ENCODE measurements around the gene ATP2B1. TPM values are rescaled to one million over a fixed set of nuclear protein-coding genes. Genes with fewer than 3 reads are reported as not detected.

Gene ATP2B1
- total RNA-seq, 1 donor from 2014 or later, result 11.9 TPM

GRCh38 chr12:89721291-89721987 is 12.8 kb upstream of the ATP2B1 start:
- intact Hi-C loops (cut with micrococcal nuclease), result no loop called here
- ATAC-seq, result no peak
- DNase-seq, result no peak

- DNase-seq (no peak), ATAC-seq (no peak)
- intact Hi-C loops (cut with micrococcal nuclease), result no loop called here
Measured at GRCh38 chr12:89717759-89718523, 9.3 kb upstream of the ATP2B1 start.

GRCh38 chr12:89712706-89713105 is 4.1 kb upstream of the ATP2B1 start:
- intact Hi-C loops (cut with micrococcal nuclease), result no loop called here

DNA sequence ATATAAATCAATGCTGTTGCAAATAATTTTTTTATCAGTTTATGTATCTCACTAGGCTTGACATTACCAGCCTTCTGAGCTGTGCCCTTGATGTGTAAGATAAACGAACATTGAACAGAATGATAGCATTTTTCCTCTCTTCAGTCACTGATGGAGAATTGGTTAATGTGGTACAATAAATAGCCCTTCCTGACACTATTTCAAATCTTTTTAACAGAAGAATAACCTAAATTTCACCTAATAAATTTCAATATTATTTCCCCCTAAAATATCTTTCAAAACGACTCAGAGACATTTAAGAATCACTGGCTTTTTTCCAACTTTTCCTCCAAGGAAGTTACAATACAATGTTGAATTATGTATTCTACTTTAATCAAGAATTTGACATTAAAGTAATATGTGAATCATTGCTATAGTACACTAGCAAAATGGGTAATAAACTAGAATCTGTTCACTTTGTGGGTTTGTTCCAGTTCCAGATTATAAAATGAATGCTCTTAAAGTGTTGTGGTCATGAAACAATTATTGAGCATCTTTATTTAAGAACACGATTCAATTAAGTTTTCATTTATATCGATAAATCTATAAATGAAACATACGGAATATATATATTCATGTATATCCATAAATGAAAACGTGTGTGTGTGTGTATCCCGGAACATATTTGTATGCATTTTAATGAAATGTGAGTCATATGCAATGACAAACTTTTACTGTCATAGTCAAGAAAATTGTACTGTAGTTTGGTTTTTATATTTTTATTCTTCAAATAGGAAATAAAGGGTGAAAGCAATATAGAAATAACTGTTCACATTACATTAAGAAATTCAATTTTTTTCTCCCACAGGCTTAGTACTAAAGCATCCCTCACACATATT is 2.5 kb upstream of the ATP2B1 start:
- intact Hi-C loops (cut with micrococcal nuclease), result no loop called here
- DNase-seq (no peak), ATAC-seq (no peak)

More at GRCh38 chr12:89712706-89713105, 4.1 kb upstream of the ATP2B1 start:
- DNase-seq (no peak), ATAC-seq (no peak)

DNA sequence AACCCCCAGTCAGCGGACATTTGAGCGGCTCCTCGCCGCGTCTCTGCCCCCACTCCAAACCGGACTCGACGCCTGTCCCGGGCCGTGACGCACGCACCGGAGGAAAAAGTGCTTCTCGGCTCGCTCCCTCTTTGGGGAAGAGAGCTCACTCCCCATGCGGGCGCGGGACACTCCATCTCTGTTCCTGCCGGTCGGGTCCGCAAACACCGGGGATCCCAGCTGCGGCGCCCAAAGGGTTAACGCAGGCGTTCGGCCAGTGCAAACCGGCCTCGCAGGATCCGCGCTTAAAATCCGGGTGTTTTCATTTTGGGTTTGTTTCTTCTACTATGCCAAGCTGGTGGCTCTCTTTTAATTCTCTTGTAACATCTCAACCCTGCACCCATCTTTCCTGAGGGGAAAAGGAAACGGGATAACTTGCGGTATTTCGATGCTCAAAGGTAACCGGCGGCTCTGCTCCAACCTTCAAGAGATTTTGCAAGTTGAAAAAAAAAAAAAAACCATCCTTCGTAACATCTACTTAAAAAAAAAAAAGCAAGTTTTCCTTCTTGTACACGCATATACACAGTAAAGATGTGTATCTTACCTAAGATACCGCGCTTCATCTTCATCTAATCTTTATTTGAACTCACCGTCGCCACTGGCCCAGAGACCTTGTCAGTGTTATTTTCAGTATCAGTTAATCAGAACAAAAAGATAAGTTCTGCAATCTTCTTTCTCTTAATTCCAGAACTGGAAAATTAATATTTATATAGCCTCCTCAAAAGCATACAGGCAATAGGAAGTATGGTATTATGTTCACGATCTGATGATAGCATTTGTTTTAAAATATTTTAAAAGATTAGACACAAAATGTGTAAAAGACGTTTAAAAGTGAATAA is 1.6 kb upstream of the ATP2B1 start:
- ATAC-seq (peak; percentile 22), DNase-seq (peak; percentile 75)
- intact Hi-C loops (cut with micrococcal nuclease), result loop anchor here (10.0 kb wide), 1 partner anchor 165 kb away; no protein-coding TSS in a partner anchor

DNA sequence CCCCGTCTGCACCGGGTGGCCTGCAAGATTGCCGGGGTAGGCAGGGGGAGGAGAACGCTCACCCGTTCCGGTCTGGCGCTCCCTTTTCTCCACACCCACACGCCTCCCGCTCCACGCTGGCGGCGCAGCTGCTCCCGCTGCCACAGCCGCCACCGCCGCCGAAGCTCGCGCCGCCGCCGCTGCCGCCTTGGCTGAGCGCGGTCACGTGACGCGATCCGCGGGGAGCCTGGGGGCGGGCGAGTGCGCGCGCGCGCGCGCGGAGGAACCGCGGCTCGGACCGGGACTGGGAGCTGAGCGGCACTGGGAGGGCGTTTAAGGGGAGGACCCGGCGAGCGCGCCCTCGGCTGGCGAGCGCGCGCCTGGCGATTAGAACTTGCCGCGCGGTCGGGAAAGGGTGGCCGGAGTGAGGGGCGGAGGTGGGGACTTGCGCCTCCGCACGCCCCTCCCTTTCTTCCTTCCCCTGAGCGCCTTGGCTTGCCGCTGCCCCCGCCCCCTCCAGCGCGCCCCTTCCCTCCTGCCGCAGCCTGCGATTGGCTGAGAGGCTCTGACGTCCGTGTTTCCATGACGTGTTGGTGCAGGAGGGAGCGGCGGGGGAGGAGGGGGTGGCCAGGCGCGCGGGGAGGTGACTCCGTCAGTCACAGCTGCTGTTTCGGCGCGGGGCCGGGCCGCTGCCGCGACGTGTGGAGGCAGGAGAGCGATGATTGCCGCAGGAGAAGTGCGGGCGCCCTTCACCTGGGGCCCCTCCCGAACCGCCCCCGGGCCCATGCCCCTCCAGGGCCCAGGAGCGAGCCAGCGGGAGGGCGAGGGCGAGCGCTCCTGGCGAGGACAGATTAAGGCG is 738 bp upstream of the ATP2B1 start:
- peak; percentile 98 for DNase-seq
- peak; percentile 93 for ATAC-seq
- intact Hi-C loops (cut with micrococcal nuclease), result loop anchor here (10.0 kb wide), 1 partner anchor 165 kb away; no protein-coding TSS in a partner anchor

DNA sequence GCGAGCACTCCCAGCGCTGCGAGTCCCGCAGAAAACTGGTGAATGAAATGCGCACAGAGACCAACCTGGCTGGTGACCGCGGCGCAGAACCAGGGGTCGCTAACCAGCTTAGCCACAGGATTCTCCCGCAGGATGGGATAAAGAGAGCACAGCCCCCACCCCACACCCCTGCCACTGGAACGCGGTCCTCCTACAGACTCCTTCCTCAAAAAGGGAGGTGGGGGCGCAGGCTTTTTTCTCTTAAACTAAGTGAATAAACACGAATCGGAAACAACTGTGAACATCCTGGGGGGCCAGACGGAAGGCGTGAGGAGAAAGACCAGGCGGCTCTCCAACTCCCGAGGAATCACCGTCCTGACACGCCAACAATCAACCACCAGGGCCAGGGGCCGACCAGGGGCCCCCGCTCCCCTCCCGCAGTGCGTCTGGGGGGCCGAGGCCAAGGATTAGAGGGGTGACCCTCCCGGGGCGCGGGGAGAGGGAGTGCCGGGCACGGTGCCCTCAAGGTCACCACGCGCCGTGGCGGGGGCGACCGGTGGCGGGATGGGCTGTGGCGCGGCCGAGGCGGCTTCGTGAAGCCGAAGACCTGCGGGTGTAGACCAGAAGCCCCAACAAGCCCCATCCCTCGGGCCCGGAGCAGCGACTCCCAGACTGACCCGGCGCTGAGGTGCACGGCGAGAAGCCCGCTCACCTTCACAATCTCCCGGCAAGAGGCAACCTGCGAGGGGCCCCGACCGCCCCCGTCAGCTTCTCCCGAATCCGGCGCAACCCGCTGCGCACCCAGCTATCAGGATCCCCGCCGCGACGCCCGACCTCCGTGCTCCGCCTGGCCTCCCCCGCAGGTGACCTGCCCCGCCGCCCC is 704 bp downstream of the ATP2B1 start:
- ATAC-seq (no peak), DNase-seq (peak; percentile 54)
- intact Hi-C loops (cut with micrococcal nuclease), result loop anchor here (10.0 kb wide), 1 partner anchor 163 kb away; no protein-coding TSS in a partner anchor

GRCh38 chr12:89706986-89707702 is 1.5 kb downstream of the ATP2B1 start:
- ATAC-seq (no peak), DNase-seq (no peak)
- intact Hi-C loops (cut with micrococcal nuclease), result loop anchor here (10.0 kb wide), 1 partner anchor 162 kb away; no protein-coding TSS in a partner anchor

DNA sequence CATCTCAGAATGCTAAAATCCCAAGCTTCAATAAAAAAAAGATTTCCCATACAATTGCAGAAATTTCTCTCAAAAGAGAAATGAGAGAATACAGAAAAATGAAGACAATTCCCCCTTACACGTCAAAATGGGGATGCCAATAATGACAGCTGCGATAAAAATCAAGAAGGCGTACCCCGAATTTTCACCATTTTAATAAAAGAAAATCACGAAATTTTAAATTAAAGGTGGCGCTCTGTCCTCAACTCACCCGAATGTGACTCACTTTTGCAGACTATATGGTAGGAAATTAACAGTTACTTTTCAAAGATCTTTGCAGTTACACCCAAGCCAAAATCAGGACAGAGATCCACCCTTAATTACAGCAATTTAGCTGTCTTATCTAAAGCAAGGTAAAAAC is 2.1 kb downstream of the ATP2B1 start:
- intact Hi-C loops (cut with micrococcal nuclease), result loop anchor here (10.0 kb wide), 1 partner anchor 162 kb away; no protein-coding TSS in a partner anchor
- no peak for ATAC-seq
- DNase-seq, result no peak

GRCh38 chr12:89704457-89704856 is 4.2 kb downstream of the ATP2B1 start:
- intact Hi-C loops (cut with micrococcal nuclease), result loop anchor here (10.0 kb wide), 1 partner anchor 160 kb away; no protein-coding TSS in a partner anchor
- no peak for DNase-seq
- ATAC-seq, result no peak

DNA sequence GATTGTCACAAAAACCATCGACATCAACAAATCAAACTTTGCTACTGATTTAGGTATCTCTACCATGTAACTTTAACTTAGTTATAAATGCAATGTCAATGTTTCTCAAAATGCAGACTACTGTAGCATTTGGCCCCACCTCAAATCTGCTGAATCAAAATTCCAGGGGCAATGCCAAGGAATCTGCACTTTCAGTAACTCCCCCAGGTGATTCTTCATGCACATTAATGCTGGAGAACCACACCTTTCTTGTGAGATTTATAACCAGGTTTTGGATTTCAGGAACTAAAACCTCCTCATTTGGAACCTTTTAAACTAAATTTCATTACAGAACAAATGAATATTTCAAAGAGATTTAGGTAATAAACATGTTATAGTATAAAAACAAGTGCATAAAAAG is 4.9 kb downstream of the ATP2B1 start:
- intact Hi-C loops (cut with micrococcal nuclease), result loop anchor here (10.0 kb wide), 1 partner anchor 159 kb away; no protein-coding TSS in a partner anchor
- ATAC-seq (no peak), DNase-seq (no peak)

GRCh38 chr12:89702503-89702902 is 6.1 kb downstream of the ATP2B1 start:
- intact Hi-C loops (cut with micrococcal nuclease), result loop anchor here (10.0 kb wide), 1 partner anchor 158 kb away; no protein-coding TSS in a partner anchor
- ATAC-seq (no peak), DNase-seq (no peak)

- DNase-seq, result no peak
- intact Hi-C loops (cut with micrococcal nuclease), result loop anchor here (10.0 kb wide), 1 partner anchor 157 kb away; no protein-coding TSS in a partner anchor
- ATAC-seq, result no peak
Measured at GRCh38 chr12:89701606-89702206, 6.9 kb downstream of the ATP2B1 start.

GRCh38 chr12:89700191-89700810 is 8.3 kb downstream of the ATP2B1 start:
- intact Hi-C loops (cut with micrococcal nuclease), result loop anchor here (10.0 kb wide), 1 partner anchor 156 kb away; no protein-coding TSS in a partner anchor
- ATAC-seq, result no peak
- DNase-seq, result no peak

GRCh38 chr12:89698607-89699006 is 10.0 kb downstream of the ATP2B1 start:
- ATAC-seq (no peak), DNase-seq (no peak)
- intact Hi-C loops (cut with micrococcal nuclease), result no loop called here

Measured in left ventricle myocardium superior (tissue), 1 donor.